Measurements from ENCODE around the gene PCP4L1. TPM values are rescaled to one million over a fixed set of nuclear protein-coding genes. Genes with fewer than 3 reads are reported as not detected.

PCP4L1 gene
- not detected in 2 replicates for total RNA-seq

GRCh38 chr1:161258439-161259344 is at the start of gene PCP4L1:
Gene PCP4L1 (plus strand): TSS chr1:161258745. CDS start chr1:161258975, 230 bp downstream.

GRCh38 chr1:161215076-161215475 is 43.5 kb upstream of the PCP4L1 start, which contains the start of gene FCER1G:
Gene FCER1G (plus strand): TSS chr1:161215295. CDS start chr1:161215322, 27 bp downstream.

GRCh38 chr1:161225534-161226319 is 32.8 kb upstream of the PCP4L1 start, which contains the start of gene TOMM40L:
Gene TOMM40L (plus strand): TSS chr1:161226060. CDS start chr1:161226490, 430 bp downstream.

GRCh38 chr1:161238039-161238473 is 20.5 kb upstream of the PCP4L1 start, which contains the start of gene NR1I3:
Gene NR1I3 (minus strand): TSS chr1:161238203. CDS start chr1:161236565, 1,638 bp downstream.

GRCh38 chr1:161309868-161310267 is 51.3 kb downstream of the PCP4L1 start, which contains the start of gene MPZ:
Gene MPZ (minus strand): TSS chr1:161309968. CDS start chr1:161309905, 63 bp downstream.

GRCh38 chr1:161314201-161314981 is 55.8 kb downstream of the PCP4L1 start, which contains the start of gene SDHC:
Gene SDHC (plus strand): TSS chr1:161314381. CDS start chr1:161314406, 25 bp downstream.

Other genes starting within 250 kb of the PCP4L1 start
- gene F11R, start 237.6 kb upstream of the PCP4L1 start, total RNA-seq, result 0.78 and 0.86 TPM in 2 replicates
- 5.6 and 6.1 TPM in 2 replicates for gene TSTD1, start 219.8 kb upstream of the PCP4L1 start, total RNA-seq
- gene USF1, start 212.8 kb upstream of the PCP4L1 start, total RNA-seq, result 45.6 and 49.1 TPM in 2 replicates
- gene ARHGAP30, start 188.9 kb upstream of the PCP4L1 start, total RNA-seq, result under 0.01 TPM in 1 of 2 replicates, not detected in the other
- gene NECTIN4, start 169.2 kb upstream of the PCP4L1 start, total RNA-seq, result 0.13 TPM in 1 of 2 replicates, not detected in the other
- gene KLHDC9, start 160.4 kb upstream of the PCP4L1 start, total RNA-seq, result 1.4 TPM in 2 replicates
- 22.2 and 23.6 TPM in 2 replicates for gene PFDN2, start 140.7 kb upstream of the PCP4L1 start, total RNA-seq
- 19.1 and 21.4 TPM in 2 replicates for gene NIT1, start 140.6 kb upstream of the PCP4L1 start, total RNA-seq
- gene DEDD, start 126.1 kb upstream of the PCP4L1 start, total RNA-seq, result 28.6 and 33.5 TPM in 2 replicates
- gene UFC1, start 104.8 kb upstream of the PCP4L1 start, total RNA-seq, result 133 TPM in 2 replicates
- 5.4 and 5.7 TPM in 2 replicates for gene USP21, start 99.2 kb upstream of the PCP4L1 start, total RNA-seq
- 6.8 and 10.2 TPM in 2 replicates for gene PPOX, start 92.3 kb upstream of the PCP4L1 start, total RNA-seq
- 11.2 and 16.2 TPM in 2 replicates for gene B4GALT3, start 81.2 kb upstream of the PCP4L1 start, total RNA-seq
- 0.43 and 0.52 TPM in 2 replicates for gene ADAMTS4, start 59.7 kb upstream of the PCP4L1 start, total RNA-seq
- gene NDUFS2, start 56.4 kb upstream of the PCP4L1 start, total RNA-seq, result 63.6 and 75.3 TPM in 2 replicates
- gene FCER1G, start 43.5 kb upstream of the PCP4L1 start, total RNA-seq, result not detected in 2 replicates
- not detected in 2 replicates for gene APOA2, start 35.1 kb upstream of the PCP4L1 start, total RNA-seq
- gene TOMM40L, start 32.7 kb upstream of the PCP4L1 start, total RNA-seq, result 7.5 and 9.4 TPM in 2 replicates
- not detected in 2 replicates for gene NR1I3, start 20.5 kb upstream of the PCP4L1 start, total RNA-seq
- gene MPZ, start 51.2 kb downstream of the PCP4L1 start, total RNA-seq, result 0.65 and 1.8 TPM in 2 replicates
- 24.7 and 61.3 TPM in 2 replicates for gene SDHC, start 55.6 kb downstream of the PCP4L1 start, total RNA-seq
- gene CFAP126, start 109.1 kb downstream of the PCP4L1 start, total RNA-seq, result not detected in 2 replicates
- 2.2 and 3.8 TPM in 2 replicates for gene FCGR2A, start 246.7 kb downstream of the PCP4L1 start, total RNA-seq

Measured in articular chondrocyte of knee joint (primary cell).